ENCODE measurements around the gene SGCA. TPM values are rescaled to one million over a fixed set of nuclear protein-coding genes. Genes with fewer than 3 reads are reported as not detected.
A peak's percentile ranks its signal among the peaks of the same experiment; 100 is the strongest.

Gene SGCA
- total and polyA plus RNA-seq, 10 of the 15 experiments (the other 5 are each of a cell fraction or from before 2014, with no cell fraction given), result 0.13 to 2.2 (median 0.50) TPM; not detected in 2

DNA sequence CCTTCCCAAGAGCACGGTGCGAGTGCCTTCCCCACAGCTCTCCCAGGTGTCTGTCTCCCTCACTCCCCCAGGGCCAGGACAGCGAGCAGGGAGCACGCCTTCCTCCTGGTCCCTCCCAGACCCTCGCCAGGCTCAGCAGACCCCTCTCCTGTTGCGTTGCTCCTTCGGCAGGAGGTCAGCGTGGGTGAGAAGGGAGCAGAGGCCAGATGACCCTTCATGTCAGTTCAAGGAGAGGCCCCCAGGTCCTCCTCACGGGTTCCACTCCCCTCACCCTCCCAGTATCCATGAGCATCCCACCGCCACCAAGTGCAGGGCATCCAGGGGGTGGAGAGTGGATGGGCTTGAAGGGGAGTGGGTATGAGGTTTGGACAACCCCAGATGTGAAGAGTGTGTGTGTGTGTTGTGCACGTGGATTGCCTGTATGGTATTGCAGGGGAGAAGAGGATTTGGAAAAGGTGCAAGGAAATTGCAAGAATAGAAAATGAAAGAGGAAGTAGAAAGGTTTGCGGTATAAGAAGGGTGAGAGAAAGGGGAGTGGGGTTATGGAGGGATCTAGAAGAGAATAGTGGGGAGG, 17.7 kb downstream of the SGCA start:
- H3K4me1 ChIP-seq (ENCODE audit: control insufficient read depth, insufficient read depth, low read length), result peaks cover 23% of the 10 kb centered on the region
- ChIA-PET CTCF (interaction anchor here (3.3 kb wide), 1 partner anchor 89 kb away, joined by 9 read pairs; no protein-coding TSS in a partner anchor), POLR2A (no interaction called here), SMC1A (ENCODE audit: uncharacterized antibody, unreplicated experiment) (interaction anchor here (2.6 kb wide), 1 partner anchor 14 kb away, joined by 10 read pairs; no protein-coding TSS in a partner anchor), RAD21 (ENCODE audit: unreplicated experiment) (no interaction called here)
- WGBS (ENCODE audit: insufficient coverage, insufficient replicate concordance, low lambda C conversion rate, missing lambda C conversion rate), result 41% methylated on average over 12 of the region's 12 CpGs
- H4K20me1 ChIP-seq (ENCODE audit: control insufficient read depth, insufficient read depth), result no peaks in the 10 kb centered on the region
- no peaks in the 10 kb centered on the region for H3K79me2 ChIP-seq (ENCODE audit: control insufficient read depth, insufficient read depth, low read length)
- peak overlapping the region; percentile 94 for H3K4me2 ChIP-seq (ENCODE audit: control insufficient read depth, insufficient read depth)
- H3K4me3 ChIP-seq, result peak overlapping the region; percentile 33; the same call in 1 of the 2 replicates
- intact Hi-C loops (cut with micrococcal nuclease; ENCODE audit: unreplicated experiment), result no loop called here
- ATAC-seq (peak; percentile 59), FAIRE-seq (peak; percentile 7), DNase-seq (ENCODE audit: low read depth, low spot score) (no peak)
- no peaks in the 10 kb centered on the region for H3K27me3 ChIP-seq (replicated peaks in 1 of 2; ENCODE audit: control insufficient read depth in 2 of 2, insufficient read depth in 2 of 2, low read length in 1 of 2)
- no TSS peak for BruUV-seq (replicated peaks)
- H3K27ac ChIP-seq (ENCODE audit: control insufficient read depth, insufficient read depth), result no peak overlapping the region
- no peak overlapping the region for H3K9ac ChIP-seq (ENCODE audit: control insufficient read depth, insufficient read depth, low read length)
- no peaks in the 10 kb centered on the region for H3K9me3 ChIP-seq (replicated peaks; ENCODE audit: control insufficient read depth, insufficient read depth, low read length)
- no peak overlapping the region for H2AFZ ChIP-seq (ENCODE audit: control insufficient read depth, low read depth, low read length)
- H3K36me3 ChIP-seq (ENCODE audit: control insufficient read depth in 2 of 2, insufficient read depth in 2 of 2, low read length in 1 of 2), result peaks cover 0 to 6% of the 10 kb centered on the region in 2 experiments; a peak in 2 of 4 replicates
- in situ Hi-C loops (cut with MboI), result no loop called here
- TF ChIP-seq SPI1 (IDR thresholded peaks at IDR 0.05; ENCODE audit: borderline replicate concordance, insufficient read depth, low read depth, low read length), result peak; percentile 58; the same call in 1 of the 2 replicates
- no peak for TF ChIP-seq MTA3 (IDR thresholded peaks at IDR 0.05; ENCODE audit: borderline replicate concordance, low read length)
- TF ChIP-seq TCF12 (IDR thresholded peaks at IDR 0.05; ENCODE audit: low read depth, low read length), result no peak
- TF ChIP-seq NRF1 (conservative IDR thresholded peaks at IDR 0.05; ENCODE audit: low read depth, low read length), result no peak
- TF ChIP-seq, protein P1, sequence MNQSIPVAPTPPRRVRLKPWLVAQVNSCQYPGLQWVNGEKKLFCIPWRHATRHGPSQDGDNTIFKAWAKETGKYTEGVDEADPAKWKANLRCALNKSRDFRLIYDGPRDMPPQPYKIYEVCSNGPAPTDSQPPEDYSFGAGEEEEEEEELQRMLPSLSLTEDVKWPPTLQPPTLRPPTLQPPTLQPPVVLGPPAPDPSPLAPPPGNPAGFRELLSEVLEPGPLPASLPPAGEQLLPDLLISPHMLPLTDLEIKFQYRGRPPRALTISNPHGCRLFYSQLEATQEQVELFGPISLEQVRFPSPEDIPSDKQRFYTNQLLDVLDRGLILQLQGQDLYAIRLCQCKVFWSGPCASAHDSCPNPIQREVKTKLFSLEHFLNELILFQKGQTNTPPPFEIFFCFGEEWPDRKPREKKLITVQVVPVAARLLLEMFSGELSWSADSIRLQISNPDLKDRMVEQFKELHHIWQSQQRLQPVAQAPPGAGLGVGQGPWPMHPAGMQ (IDR thresholded peaks at IDR 0.05; ENCODE audit: borderline replicate concordance), result no peak
- no peak for TF ChIP-seq SP1 (IDR thresholded peaks at IDR 0.05; ENCODE audit: low read depth, low read length)
- no peak for TF ChIP-seq CEBPZ (IDR thresholded peaks at IDR 0.05; ENCODE audit: low read depth, low read length)
- TF ChIP-seq, protein P2, sequence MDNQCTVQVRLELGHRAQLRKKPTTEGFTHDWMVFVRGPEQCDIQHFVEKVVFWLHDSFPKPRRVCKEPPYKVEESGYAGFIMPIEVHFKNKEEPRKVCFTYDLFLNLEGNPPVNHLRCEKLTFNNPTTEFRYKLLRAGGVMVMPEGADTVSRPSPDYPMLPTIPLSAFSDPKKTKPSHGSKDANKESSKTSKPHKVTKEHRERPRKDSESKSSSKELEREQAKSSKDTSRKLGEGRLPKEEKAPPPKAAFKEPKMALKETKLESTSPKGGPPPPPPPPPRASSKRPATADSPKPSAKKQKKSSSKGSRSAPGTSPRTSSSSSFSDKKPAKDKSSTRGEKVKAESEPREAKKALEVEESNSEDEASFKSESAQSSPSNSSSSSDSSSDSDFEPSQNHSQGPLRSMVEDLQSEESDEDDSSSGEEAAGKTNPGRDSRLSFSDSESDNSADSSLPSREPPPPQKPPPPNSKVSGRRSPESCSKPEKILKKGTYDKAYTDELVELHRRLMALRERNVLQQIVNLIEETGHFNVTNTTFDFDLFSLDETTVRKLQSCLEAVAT (IDR thresholded peaks at IDR 0.05), result peak; percentile 58; the same call in 1 of the 2 replicates
- TF ChIP-seq NR2F1 (conservative IDR thresholded peaks at IDR 0.05), result 0 out of 2 replicates have a peak, but pooled peaks have one; percentile 23
- peak; percentile 54; the same call in 1 of the 2 replicates for TF ChIP-seq BMI1 (IDR thresholded peaks at IDR 0.05; ENCODE audit: borderline replicate concordance)
- no peak for TF ChIP-seq USF1 (IDR thresholded peaks at IDR 0.05; ENCODE audit: borderline replicate concordance, extremely low read length, insufficient read depth, low read depth, low read length)
- TF ChIP-seq CBX3 (IDR thresholded peaks at IDR 0.05; ENCODE audit: borderline replicate concordance, low read depth), result no peak
- no peak for TF ChIP-seq NR2C2 (IDR thresholded peaks at IDR 0.05; ENCODE audit: borderline replicate concordance, control insufficient read depth, insufficient read length, low read depth)
- peak; percentile 49; the same call in 1 of the 2 replicates for TF ChIP-seq SMARCA5 (IDR thresholded peaks at IDR 0.05)
- no peak for TF ChIP-seq SMAD5 (IDR thresholded peaks at IDR 0.05; ENCODE audit: low read depth)
- TF ChIP-seq KDM1A (IDR thresholded peaks at IDR 0.05; ENCODE audit: borderline replicate concordance), result no peak
- 0 out of 4 replicates have a peak, but pooled peaks of 1 of the 2 experiments have one; percentile 8 for TF ChIP-seq EP300 (IDR thresholded peaks at IDR 0.05; ENCODE audit: borderline replicate concordance in 1 of 2, control insufficient read depth in 1 of 2, low read depth in 2 of 2, low read length in 2 of 2)

Measured in GM12878 (cell line).